ENCODE data around the gene AADACL4. TPM values are rescaled to one million over a fixed set of nuclear protein-coding genes. Genes with fewer than 3 reads are reported as not detected.

AADACL4 gene
- total and polyA plus RNA-seq, 10 of the 15 experiments (the other 5 are each of a cell fraction or from before 2014, with no cell fraction given), result not detected

GRCh38 chr1:12709091-12709491, 65.2 kb downstream of the AADACL4 start (continued):
- no peak for TF ChIP-seq HDAC6 (IDR thresholded peaks at IDR 0.05; ENCODE audit: unreplicated experiment)
- no peak for TF ChIP-seq CREB1 (IDR thresholded peaks at IDR 0.05; ENCODE audit: low read depth)
- TF ChIP-seq PML (IDR thresholded peaks at IDR 0.05; ENCODE audit: low read length), result no peak
- TF ChIP-seq SP1 (IDR thresholded peaks at IDR 0.05; ENCODE audit: low read depth, low read length), result no peak
- no peak for TF ChIP-seq NFXL1 (IDR thresholded peaks at IDR 0.05; ENCODE audit: borderline replicate concordance)

GRCh38 chr1:12709696-12710095, 65.8 kb downstream of the AADACL4 start:
- in situ Hi-C loops (cut with MboI), result no loop called here
- no peak overlapping the region for H3K4me3 ChIP-seq
- H3K4me2 ChIP-seq (ENCODE audit: control insufficient read depth, insufficient read depth), result no peak overlapping the region
- no peak overlapping the region for H3K9ac ChIP-seq (ENCODE audit: control insufficient read depth, insufficient read depth, low read length)
- H3K27me3 ChIP-seq (replicated peaks in 1 of 2; ENCODE audit: control insufficient read depth in 2 of 2, insufficient read depth in 2 of 2, low read length in 1 of 2), result no peaks in the 10 kb centered on the region
- ATAC-seq (no peak), DNase-seq (ENCODE audit: low read depth, low spot score) (no peak), FAIRE-seq (no peak)
- H3K36me3 ChIP-seq (ENCODE audit: control insufficient read depth in 2 of 2, insufficient read depth in 2 of 2, low read length in 1 of 2), result no peaks in the 10 kb centered on the region
- intact Hi-C loops (cut with micrococcal nuclease; ENCODE audit: unreplicated experiment), result no loop called here
- ChIA-PET RAD21 (ENCODE audit: unreplicated experiment) (no interaction called here), POLR2A (no interaction called here), SMC1A (ENCODE audit: uncharacterized antibody, unreplicated experiment) (no interaction called here), CTCF (no interaction called here)
- no peaks in the 10 kb centered on the region for H3K9me3 ChIP-seq (replicated peaks; ENCODE audit: control insufficient read depth, insufficient read depth, low read length)
- no peaks in the 10 kb centered on the region for H3K79me2 ChIP-seq (ENCODE audit: control insufficient read depth, insufficient read depth, low read length)
- no peak overlapping the region for H3K27ac ChIP-seq (ENCODE audit: control insufficient read depth, insufficient read depth)
- no peaks in the 10 kb centered on the region for H3K4me1 ChIP-seq (ENCODE audit: control insufficient read depth, insufficient read depth, low read length)
- H2AFZ ChIP-seq (ENCODE audit: control insufficient read depth, low read depth, low read length), result no peak overlapping the region
- H4K20me1 ChIP-seq (ENCODE audit: control insufficient read depth, insufficient read depth), result no peaks in the 10 kb centered on the region
- no TSS peak for BruUV-seq (replicated peaks)
- WGBS (ENCODE audit: insufficient coverage, insufficient replicate concordance, low lambda C conversion rate, missing lambda C conversion rate), result 2% methylated on average over 3 of the region's 3 CpGs
- TF ChIP-seq MEF2B (IDR thresholded peaks at IDR 0.05; ENCODE audit: partially characterized antibody, poor library complexity, severe bottlenecking) (no peak), BRCA1 (IDR thresholded peaks at IDR 0.05; ENCODE audit: low read depth, low read length) (no peak), MLLT1 (IDR thresholded peaks at IDR 0.05) (no peak), CREB1 (IDR thresholded peaks at IDR 0.05; ENCODE audit: low read depth) (no peak), CHD1 (IDR thresholded peaks at IDR 0.05; ENCODE audit: low read depth, low read length) (no peak), SUPT20H (IDR thresholded peaks at IDR 0.05; ENCODE audit: borderline replicate concordance, control insufficient read depth, low read depth, low read length) (no peak), LARP7 (IDR thresholded peaks at IDR 0.05) (no peak), HDGF (IDR thresholded peaks at IDR 0.05) (no peak), PAX5 (IDR thresholded peaks at IDR 0.05; ENCODE audit: borderline replicate concordance, low read depth, low read length) (no peak), KAT2A (conservative IDR thresholded peaks at IDR 0.05; ENCODE audit: control insufficient read depth, low read depth, low read length) (no peak), SREBF1 (IDR thresholded peaks at IDR 0.05; ENCODE audit: low read length) (no peak), ZZZ3 (IDR thresholded peaks at IDR 0.05; ENCODE audit: control insufficient read depth, insufficient read length, low read depth) (no peak), CBX3 (IDR thresholded peaks at IDR 0.05; ENCODE audit: borderline replicate concordance, low read depth) (no peak)
- TF ChIP-seq, protein P1, sequence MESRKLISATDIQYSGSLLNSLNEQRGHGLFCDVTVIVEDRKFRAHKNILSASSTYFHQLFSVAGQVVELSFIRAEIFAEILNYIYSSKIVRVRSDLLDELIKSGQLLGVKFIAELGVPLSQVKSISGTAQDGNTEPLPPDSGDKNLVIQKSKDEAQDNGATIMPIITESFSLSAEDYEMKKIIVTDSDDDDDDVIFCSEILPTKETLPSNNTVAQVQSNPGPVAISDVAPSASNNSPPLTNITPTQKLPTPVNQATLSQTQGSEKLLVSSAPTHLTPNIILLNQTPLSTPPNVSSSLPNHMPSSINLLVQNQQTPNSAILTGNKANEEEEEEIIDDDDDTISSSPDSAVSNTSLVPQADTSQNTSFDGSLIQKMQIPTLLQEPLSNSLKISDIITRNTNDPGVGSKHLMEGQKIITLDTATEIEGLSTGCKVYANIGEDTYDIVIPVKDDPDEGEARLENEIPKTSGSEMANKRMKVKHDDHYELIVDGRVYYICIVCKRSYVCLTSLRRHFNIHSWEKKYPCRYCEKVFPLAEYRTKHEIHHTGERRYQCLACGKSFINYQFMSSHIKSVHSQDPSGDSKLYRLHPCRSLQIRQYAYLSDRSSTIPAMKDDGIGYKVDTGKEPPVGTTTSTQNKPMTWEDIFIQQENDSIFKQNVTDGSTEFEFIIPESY (IDR thresholded peaks at IDR 0.05), result no peak
- TF ChIP-seq, protein P2, sequence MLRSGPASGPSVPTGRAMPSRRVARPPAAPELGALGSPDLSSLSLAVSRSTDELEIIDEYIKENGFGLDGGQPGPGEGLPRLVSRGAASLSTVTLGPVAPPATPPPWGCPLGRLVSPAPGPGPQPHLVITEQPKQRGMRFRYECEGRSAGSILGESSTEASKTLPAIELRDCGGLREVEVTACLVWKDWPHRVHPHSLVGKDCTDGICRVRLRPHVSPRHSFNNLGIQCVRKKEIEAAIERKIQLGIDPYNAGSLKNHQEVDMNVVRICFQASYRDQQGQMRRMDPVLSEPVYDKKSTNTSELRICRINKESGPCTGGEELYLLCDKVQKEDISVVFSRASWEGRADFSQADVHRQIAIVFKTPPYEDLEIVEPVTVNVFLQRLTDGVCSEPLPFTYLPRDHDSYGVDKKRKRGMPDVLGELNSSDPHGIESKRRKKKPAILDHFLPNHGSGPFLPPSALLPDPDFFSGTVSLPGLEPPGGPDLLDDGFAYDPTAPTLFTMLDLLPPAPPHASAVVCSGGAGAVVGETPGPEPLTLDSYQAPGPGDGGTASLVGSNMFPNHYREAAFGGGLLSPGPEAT (IDR thresholded peaks at IDR 0.05; ENCODE audit: low read depth), result no peak

Measured in GM12878 (cell line).